Measurements from ENCODE around the gene LFNG. TPM values are rescaled to one million over a fixed set of nuclear protein-coding genes. Genes with fewer than 3 reads are reported as not detected.

The LFNG gene
- polyA plus RNA-seq, 6 donors from 2014 or later = 0.59 to 4.0 (median 2.2) TPM

DNA sequence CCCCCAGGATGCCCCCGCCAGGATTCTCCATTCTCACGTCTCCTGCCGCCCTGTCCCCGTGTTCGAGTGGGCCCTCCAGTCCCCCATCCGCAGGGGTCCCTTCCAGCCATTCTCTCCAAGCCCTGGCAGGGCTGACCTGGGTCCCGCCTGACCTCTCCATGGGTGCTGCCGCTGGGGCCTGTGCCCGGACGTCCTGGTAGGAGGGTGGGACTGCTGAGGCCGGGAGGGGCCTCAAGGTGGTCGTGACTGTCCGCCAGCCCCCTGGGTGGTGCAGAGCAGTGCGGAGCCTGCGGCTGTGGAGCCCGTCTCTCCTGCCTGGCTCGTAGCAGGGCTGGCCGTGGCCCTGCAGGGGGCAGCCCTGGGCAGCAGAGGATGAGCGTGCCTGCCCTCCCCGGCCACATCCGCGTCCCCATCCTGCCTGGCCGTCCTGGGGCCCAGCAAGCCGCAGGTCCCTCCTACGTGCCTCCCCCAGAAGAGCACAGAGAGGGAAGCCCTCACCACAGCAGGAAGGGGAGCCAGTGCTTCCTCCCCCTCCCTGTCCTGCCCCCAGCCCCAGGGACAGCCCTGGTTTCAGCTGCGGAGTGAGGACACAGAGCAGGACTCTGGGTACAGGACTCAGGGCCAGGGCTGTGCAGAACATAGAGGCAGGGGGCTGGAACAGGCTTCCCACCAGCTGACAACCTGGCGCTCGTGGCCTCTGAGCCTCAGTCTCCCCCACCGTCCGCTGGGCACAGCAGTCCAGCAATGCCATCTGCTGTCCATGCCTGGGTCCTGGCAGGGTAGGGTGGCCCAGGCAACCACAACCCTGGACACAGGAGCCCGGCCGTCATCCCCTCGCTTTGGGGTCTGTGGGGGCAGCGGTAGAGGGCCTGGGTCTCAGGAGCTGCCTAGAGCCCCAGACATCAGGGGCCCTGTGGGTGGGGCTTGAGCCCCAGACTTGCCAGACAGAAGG, 41.9 kb upstream of the LFNG start:
- peak overlapping the region in 3 of 8 donors; percentile 26 to 47 (median 33) for H3K4me3 Mint-ChIP-seq
- peak; percentile 94 to 95 for ATAC-seq (ENCODE audit: low read depth in 2 of 2)
- peaks cover 4 to 19% (median 16%) of the 10 kb centered on the region in 3 donors for H3K4me1 Mint-ChIP-seq
- H3K9me3 Mint-ChIP-seq = peaks cover 0 to under 1% (median 0%) of the 10 kb centered on the region in 7 donors
- no peaks in the 10 kb centered on the region for H3K36me3 Mint-ChIP-seq
- peak; percentile 63 for DNase-seq
- peaks cover 0 to 8% (median 5%) of the 10 kb centered on the region in 3 donors for H3K27me3 Mint-ChIP-seq
- no peak overlapping the region for H3K27ac Mint-ChIP-seq

DNA sequence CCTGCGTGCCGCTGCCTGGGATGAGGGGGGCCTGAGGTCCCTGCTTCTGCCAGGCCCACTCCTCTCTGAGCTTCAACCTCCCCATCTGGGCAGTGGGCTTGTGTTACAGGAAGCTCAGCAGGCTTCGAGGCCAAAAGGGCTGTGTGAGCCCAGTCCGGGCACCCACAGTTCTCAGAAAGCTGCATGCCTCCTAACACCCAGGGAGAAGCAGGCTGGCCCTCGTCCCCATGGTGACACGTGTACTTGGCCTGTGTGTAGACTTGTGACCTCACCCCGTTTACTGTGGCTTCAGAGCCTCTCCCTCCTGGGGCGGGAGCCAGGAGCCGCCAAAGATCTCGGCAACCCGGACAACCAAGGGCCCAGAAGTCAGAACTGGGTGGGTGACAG, 41.2 kb upstream of the LFNG start:
- peaks cover 0 to 5% (median 3%) of the 10 kb centered on the region in 7 donors for H3K9me3 Mint-ChIP-seq
- peaks cover 0 to 6% (median 5%) of the 10 kb centered on the region in 3 donors for H3K27me3 Mint-ChIP-seq
- peaks cover 4 to 19% (median 16%) of the 10 kb centered on the region in 3 donors for H3K4me1 Mint-ChIP-seq
- H3K36me3 Mint-ChIP-seq = no peaks in the 10 kb centered on the region
- peak overlapping the region in 1 of 8 donors; percentile 53 for H3K4me3 Mint-ChIP-seq
- no peak overlapping the region for H3K27ac Mint-ChIP-seq
- DNase-seq (no peak), ATAC-seq (ENCODE audit: low read depth in 2 of 2) (no peak)

DNA sequence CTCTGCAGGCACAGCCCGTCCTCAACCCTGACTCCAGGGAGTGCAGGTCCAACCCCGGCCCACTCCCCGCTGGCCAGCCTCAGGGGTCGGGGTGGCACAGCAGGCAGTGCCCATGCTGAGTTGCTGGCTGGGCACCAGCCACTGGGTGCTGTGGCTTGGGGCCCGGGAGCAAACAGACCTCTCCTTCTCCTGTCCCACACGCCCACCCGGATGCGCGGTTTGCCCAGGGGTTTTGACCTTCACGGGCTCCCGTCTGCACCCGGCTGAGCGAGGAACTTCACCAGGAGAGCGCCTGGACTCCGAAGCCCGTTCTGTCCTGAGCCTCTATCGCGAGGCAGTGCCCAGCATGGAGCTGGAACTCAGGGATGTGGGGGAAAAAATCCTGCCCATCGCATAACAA, 40.8 kb upstream of the LFNG start:
- Mint-ChIP-seq H3K36me3 (no peaks in the 10 kb centered on the region), H3K4me3 (no peak overlapping the region), H3K4me1 (peaks cover 4 to 16% (median 15%) of the 10 kb centered on the region in 3 donors), H3K9me3 (peaks cover 0 to 5% (median 3%) of the 10 kb centered on the region in 7 donors), H3K27me3 (peaks cover 0 to 2% (median under 1%) of the 10 kb centered on the region in 3 donors), H3K27ac (no peak overlapping the region)
- no peak for DNase-seq
- no peak for ATAC-seq (ENCODE audit: low read depth in 2 of 2)

DNA sequence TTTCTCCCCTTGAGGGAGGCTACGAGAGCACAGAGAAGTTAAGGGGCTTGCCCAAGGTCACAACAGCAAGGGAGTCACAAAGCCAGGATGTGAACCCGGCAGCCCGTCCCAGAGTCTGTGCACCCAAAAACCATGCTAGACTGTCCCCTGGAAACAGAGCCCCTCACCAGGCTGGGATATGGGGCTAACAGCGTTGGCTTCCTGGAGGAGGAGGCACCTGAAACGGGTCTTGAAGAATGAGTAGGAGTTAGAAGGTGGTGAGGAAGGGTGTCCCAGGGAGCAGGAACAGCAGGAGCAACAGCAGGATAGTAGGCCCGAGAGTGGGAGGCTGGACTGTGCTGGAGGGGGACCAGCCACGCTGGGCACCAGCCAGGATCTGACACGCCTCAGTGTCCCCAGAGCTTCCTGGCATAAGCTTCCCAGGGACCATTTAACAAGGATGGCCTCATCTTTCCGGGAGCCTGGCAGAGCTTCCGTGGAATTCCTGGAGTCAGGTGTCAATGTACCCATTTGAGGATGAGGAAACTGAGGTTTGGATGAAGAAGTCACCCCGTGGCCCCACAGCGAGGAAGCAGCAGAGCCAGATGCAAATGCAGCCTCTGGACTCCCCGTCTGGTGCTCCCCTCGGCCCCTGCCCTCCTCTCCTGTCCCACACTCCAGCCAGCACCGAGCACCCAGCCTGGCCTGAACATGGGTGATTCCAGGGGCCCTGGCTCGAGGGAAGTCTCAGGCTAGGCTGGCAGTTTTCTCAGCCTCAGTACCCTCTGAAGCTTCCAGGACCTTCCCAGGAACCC, 40.1 kb upstream of the LFNG start:
- H3K9me3 Mint-ChIP-seq = peaks cover 0 to 5% (median 3%) of the 10 kb centered on the region in 7 donors
- no peak overlapping the region for H3K27ac Mint-ChIP-seq
- no peaks in the 10 kb centered on the region for H3K36me3 Mint-ChIP-seq
- H3K4me3 Mint-ChIP-seq = no peak overlapping the region
- H3K4me1 Mint-ChIP-seq = peaks cover 4 to 16% (median 15%) of the 10 kb centered on the region in 3 donors
- no peaks in the 10 kb centered on the region for H3K27me3 Mint-ChIP-seq
- ATAC-seq (ENCODE audit: low read depth in 2 of 2) = no peak
- no peak for DNase-seq

DNA sequence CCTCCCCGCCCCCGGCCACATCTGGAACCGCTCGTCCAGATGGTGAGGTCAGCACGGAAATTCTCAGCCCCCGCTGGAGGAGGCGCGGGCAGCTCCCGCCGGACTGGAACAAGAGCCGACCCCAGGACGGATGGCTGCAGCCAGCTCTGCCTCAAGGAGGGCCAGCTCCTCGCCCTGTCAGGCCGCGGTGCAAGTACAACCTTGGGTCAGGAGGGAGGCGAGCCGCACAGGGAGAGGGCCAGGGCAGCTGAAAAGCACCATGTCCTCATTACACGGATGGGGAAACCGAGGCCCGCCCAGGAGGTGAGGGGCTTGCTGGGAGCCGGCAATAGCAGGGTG, 39.5 kb upstream of the LFNG start:
- H3K4me1 Mint-ChIP-seq = peaks cover 4 to 19% (median 15%) of the 10 kb centered on the region in 3 donors
- ATAC-seq (ENCODE audit: low read depth in 2 of 2) (no peak), DNase-seq (no peak)
- no peaks in the 10 kb centered on the region for H3K36me3 Mint-ChIP-seq
- H3K27ac Mint-ChIP-seq = peak overlapping the region in 1 of 6 donors; percentile 47
- no peak overlapping the region for H3K4me3 Mint-ChIP-seq
- H3K9me3 Mint-ChIP-seq = peaks cover 0 to 5% (median 3%) of the 10 kb centered on the region in 7 donors
- H3K27me3 Mint-ChIP-seq = no peaks in the 10 kb centered on the region

DNA sequence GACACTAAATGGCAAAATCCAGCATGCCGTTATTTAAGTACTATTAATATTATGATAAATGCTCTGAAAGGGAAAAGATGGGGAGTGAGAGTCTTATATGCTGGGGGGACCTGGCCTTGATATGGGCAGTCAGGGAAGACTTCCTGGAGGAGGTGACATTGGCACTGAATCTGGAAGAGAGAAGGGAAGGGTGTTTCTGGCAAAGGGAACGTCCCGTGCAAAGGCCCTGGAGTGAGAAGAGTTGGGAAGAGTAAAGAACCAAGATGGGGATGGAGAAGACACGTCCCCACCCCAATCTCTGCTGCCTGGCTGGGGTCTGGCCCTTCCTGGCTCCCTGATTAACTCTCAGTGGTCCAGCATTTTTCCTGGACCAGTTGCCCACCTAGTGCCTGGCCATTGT, 38.4 kb upstream of the LFNG start:
- peaks cover 4 to 21% (median 15%) of the 10 kb centered on the region in 3 donors for H3K4me1 Mint-ChIP-seq
- ATAC-seq (ENCODE audit: low read depth in 2 of 2) (no peak), DNase-seq (no peak)
- no peaks in the 10 kb centered on the region for H3K36me3 Mint-ChIP-seq
- H3K9me3 Mint-ChIP-seq = peaks cover 0 to 5% (median 3%) of the 10 kb centered on the region in 7 donors
- peak overlapping the region in 1 of 6 donors; percentile 3 for H3K27ac Mint-ChIP-seq
- no peaks in the 10 kb centered on the region for H3K27me3 Mint-ChIP-seq
- no peak overlapping the region for H3K4me3 Mint-ChIP-seq

DNA sequence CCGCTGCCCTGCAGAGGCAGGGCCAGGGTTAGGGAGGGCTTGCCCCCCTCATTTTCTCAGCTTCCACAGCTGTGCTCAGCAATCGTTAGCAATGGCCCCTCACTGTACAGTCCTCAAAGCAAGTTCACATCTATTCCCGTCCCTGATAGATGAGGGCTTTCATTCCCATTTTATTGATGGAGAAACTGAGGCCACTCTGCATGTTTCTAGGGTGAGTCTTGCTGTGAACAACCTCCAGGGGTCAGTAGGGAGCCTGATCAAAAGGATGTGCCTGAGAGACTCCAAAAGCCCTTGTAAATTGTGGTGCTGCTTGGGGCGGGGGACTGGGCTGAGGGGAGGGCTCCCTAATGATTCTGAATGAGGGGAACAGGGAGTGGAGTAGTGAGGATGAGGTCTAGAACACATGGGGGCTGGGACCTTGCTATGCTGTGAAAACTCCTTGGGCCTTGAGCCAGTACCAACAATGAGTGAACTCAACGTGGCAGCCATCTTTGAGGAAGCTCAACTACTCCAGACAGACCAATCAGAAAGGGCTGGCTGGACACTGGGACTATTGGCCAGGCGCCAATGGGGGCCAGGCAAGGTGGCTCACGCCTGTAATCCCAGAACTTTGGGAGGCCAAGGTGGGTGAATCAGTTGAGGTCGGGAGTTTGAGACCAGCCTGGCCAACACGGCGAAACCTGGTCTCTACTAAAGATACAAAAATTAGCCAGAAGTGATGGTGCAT, 36.7 kb upstream of the LFNG start:
- peaks cover 0 to 5% (median 3%) of the 10 kb centered on the region in 7 donors for H3K9me3 Mint-ChIP-seq
- no peak for ATAC-seq (ENCODE audit: low read depth in 2 of 2)
- no peak overlapping the region for H3K4me3 Mint-ChIP-seq
- no peak for DNase-seq
- peaks cover 0 to 15% (median 7%) of the 10 kb centered on the region in 3 donors for H3K4me1 Mint-ChIP-seq
- H3K27me3 Mint-ChIP-seq = peaks cover 0 to 10% (median 8%) of the 10 kb centered on the region in 3 donors
- no peaks in the 10 kb centered on the region for H3K36me3 Mint-ChIP-seq
- H3K27ac Mint-ChIP-seq = peak overlapping the region in 2 of 6 donors; percentile 61 to 72

DNA sequence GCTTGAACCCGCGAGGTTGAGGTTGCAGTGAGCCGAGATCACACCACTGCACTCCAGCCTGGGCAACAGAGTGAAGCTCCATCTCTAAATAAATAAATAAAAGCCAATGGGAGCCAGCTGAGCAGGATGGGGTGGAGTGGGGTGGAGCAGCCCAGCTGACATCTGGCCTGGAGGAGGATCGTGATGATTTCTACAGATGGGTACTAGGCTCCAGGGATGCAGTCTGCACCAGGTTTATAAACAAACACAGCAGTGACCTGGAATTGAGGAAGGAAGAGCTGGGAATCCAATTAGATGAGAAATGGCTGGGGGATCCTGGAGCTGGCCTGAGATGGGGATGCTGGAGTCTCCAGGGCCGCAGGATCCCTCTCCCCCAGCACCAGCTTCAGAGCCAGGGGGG, 36.1 kb upstream of the LFNG start:
- Mint-ChIP-seq H3K27me3 (peaks cover 1 to 16% (median 8%) of the 10 kb centered on the region in 3 donors), H3K27ac (no peak overlapping the region), H3K36me3 (no peaks in the 10 kb centered on the region), H3K9me3 (peaks cover 0 to 5% (median 3%) of the 10 kb centered on the region in 7 donors), H3K4me1 (peaks cover 0 to 15% (median 7%) of the 10 kb centered on the region in 3 donors), H3K4me3 (no peak overlapping the region)
- ATAC-seq (ENCODE audit: low read depth in 2 of 2) (no peak), DNase-seq (no peak)

DNA sequence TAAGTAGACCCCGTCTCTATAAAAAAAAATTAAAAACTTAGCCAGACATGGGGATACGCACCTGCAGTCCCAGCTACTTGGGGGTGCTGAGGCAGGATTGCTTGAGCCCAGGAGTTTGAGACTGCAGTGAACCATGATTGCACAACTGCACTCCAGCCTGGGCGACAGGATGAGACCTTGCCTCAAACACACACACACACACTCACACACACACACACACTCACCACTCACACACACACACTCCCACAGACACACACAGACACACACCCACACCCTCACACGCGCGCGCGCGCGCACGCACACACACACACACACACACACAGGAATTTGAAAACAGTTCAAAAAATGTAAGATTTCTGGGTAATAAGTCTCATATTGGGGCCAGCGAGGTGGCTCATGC, 34.7 kb upstream of the LFNG start:
- H3K27ac Mint-ChIP-seq = peak overlapping the region in 2 of 6 donors; percentile 61 to 67
- peaks cover 0 to 5% (median 3%) of the 10 kb centered on the region in 7 donors for H3K9me3 Mint-ChIP-seq
- no peak for ATAC-seq (ENCODE audit: low read depth in 2 of 2)

DNA sequence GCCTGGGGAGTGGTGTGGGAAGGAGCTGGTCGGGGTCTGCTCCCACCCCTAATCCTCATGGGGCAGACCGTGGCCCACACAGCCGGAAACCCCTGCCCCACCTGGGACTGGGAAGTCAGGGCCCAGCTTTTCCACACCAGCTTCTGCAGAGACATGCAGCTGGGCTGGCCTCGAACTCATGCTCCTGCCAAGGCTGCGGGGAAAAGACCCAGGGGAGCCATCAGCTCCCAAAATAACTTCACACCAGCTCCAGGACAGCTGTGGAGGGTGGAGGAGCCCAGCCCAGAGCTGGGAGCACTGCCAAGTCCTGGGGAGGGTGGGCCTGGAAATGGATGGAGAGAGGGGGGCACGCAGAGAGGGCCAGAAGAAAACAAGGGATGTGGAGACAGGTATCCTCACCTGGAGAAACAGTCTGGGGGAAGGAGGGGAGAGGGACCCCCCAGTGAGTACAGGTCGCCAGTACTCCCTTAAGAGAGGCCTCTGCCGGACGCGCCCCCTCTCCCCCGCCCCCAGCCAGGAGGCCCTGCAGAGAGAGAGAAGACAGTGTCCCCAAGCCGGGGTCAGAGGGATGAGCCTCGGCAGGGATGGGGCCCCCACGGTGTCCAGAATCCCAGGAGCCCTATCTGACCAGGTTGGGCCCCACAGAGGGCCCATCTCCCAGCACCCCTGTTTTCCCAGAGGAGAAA, 31.8 kb upstream of the LFNG start:
- Mint-ChIP-seq H3K27me3 (peaks cover 9 to 51% (median 30%) of the 10 kb centered on the region in 3 donors), H3K9me3 (peaks cover 0 to 8% (median 3%) of the 10 kb centered on the region in 7 donors), H3K4me1 (peaks cover 2 to 17% (median 17%) of the 10 kb centered on the region in 3 donors), H3K4me3 (no peak overlapping the region), H3K27ac (peak overlapping the region in 1 of 6 donors; percentile 79), H3K36me3 (peaks cover 0 to 14% of the 10 kb centered on the region in 2 donors)
- ATAC-seq (ENCODE audit: low read depth in 2 of 2) = no peak
- DNase-seq = no peak

More for the DNA sequence above, 34.7 kb upstream of the LFNG start:
- Mint-ChIP-seq H3K27me3 (peaks cover 8 to 29% (median 9%) of the 10 kb centered on the region in 3 donors), H3K4me1 (peaks cover 2 to 22% (median 4%) of the 10 kb centered on the region in 3 donors), H3K4me3 (no peak overlapping the region), H3K36me3 (no peaks in the 10 kb centered on the region)
- DNase-seq = no peak

DNA sequence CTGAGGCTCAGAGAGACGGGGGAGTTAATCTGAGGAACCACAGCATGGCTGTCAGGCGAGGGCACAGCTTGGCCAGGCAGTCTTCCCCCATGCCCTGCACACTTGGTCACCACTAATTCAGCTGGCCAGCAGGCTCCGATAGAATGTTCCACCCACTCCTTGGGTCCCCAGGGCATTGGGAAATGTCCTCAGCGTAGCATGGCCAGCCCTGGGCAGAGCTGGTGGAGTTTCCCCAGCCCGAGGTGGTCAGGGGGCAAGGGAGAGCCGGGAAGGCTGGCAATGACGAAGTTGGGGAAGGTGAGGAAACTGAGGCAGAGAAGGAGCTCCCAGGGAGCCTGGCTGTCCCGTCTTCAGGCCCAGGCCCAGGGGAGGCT, 31.3 kb upstream of the LFNG start:
- H3K4me3 Mint-ChIP-seq = no peak overlapping the region
- no peak for ATAC-seq (ENCODE audit: low read depth in 2 of 2)
- H3K9me3 Mint-ChIP-seq = peaks cover 0 to 6% (median 0%) of the 10 kb centered on the region in 7 donors
- H3K27me3 Mint-ChIP-seq = peaks cover 9 to 56% (median 35%) of the 10 kb centered on the region in 3 donors
- H3K36me3 Mint-ChIP-seq = peaks cover 0 to 14% of the 10 kb centered on the region in 2 donors
- DNase-seq = no peak
- peaks cover 2 to 18% (median 17%) of the 10 kb centered on the region in 3 donors for H3K4me1 Mint-ChIP-seq
- peak overlapping the region in 2 of 6 donors; percentile 21 to 81 for H3K27ac Mint-ChIP-seq

DNA sequence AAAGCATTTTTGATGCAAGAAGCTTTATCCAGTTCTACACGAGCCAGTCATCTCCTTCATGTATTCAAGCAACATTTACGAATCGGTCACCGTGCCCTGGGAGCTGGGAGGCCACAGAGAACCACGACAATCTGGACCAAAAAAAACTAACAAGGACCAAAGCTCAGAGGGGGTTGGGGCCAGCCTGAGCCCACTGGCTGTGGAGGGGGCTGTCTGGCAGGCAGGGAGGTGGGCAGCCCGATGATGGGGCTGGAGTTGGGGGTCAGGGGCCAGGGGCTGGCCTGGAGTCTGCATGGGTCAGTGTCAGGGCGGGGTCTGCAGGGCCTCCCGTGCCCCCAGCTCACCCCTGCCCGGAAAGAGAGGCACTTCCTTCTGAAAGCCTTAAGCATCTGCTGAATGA, 30.9 kb upstream of the LFNG start:
- no peak for DNase-seq
- H3K36me3 Mint-ChIP-seq = peaks cover 0 to 14% of the 10 kb centered on the region in 2 donors
- peaks cover 9 to 61% (median 39%) of the 10 kb centered on the region in 3 donors for H3K27me3 Mint-ChIP-seq
- peak overlapping the region in 1 of 8 donors; percentile 49 for H3K4me3 Mint-ChIP-seq
- peak overlapping the region in 4 of 6 donors; percentile 21 to 89 (median 55) for H3K27ac Mint-ChIP-seq
- ATAC-seq (ENCODE audit: low read depth in 2 of 2) = no peak
- H3K4me1 Mint-ChIP-seq = peaks cover 2 to 22% (median 17%) of the 10 kb centered on the region in 3 donors
- peaks cover 0 to 6% (median 0%) of the 10 kb centered on the region in 7 donors for H3K9me3 Mint-ChIP-seq
